GM12873 (cell line): ENCODE results near the gene IVD.

Experiments
- CTCF ChIP-seq: IDR thresholded peaks from 2 replicates; pipeline ENCODE4 v1.5.1; 2012; ENCODE audit warnings: low read depth, mild to moderate bottlenecking, moderate library complexity, low read length, control low read depth; ENCODE audit not compliant: insufficient read depth; ENCODE audit errors: missing control alignments

IVD gene

GRCh38 chr15:40420071-40420713 lies 14.6 kb downstream of the IVD start:
- TF ChIP-seq CTCF: no peak

GRCh38 chr15:40420793-40421192 lies 15.2 kb downstream of the IVD start:
- no peak for TF ChIP-seq CTCF

- peak; percentile 98 for TF ChIP-seq CTCF
These were observed 15.9 kb downstream of the IVD start for GRCh38 chr15:40421246-40422157.

- TF ChIP-seq CTCF: no peak
These were observed 19.0 kb downstream of the IVD start for GRCh38 chr15:40424483-40425115.

GRCh38 chr15:40425681-40426080 lies 20.1 kb downstream of the IVD start:
- no peak for TF ChIP-seq CTCF

GRCh38 chr15:40427188-40427587 lies 21.6 kb downstream of the IVD start:
- no peak for TF ChIP-seq CTCF

- no peak for TF ChIP-seq CTCF
These were observed 22.6 kb downstream of the IVD start for GRCh38 chr15:40428185-40428584.
